H9 (cell line): ENCODE results near the gene MB21D2. TPM values are rescaled to one million over a fixed set of nuclear protein-coding genes. Genes with fewer than 3 reads are reported as not detected.

Experiments
- DNase-seq: peaks from one replicate; pipeline ENCODE4 v3.0.0-alpha.2; 2017
- H2AFZ ChIP-seq: one replicate; pipeline ENCODE4 v1.6.1; 2013; ENCODE audit warnings: mild to moderate bottlenecking, low read length, control low read depth, moderate library complexity
- H2AK5ac ChIP-seq: 2 replicates; pipeline ENCODE4 v1.6.1; 2013; ENCODE audit warnings: low read length, control low read depth, mixed read lengths; ENCODE audit not compliant: insufficient read length
- H2BK120ac ChIP-seq: one replicate; pipeline ENCODE4 v1.6.1; 2013; ENCODE audit warnings: low read depth, mild to moderate bottlenecking, low read length, control low read depth, inconsistent platforms; ENCODE audit not compliant: poor library complexity, severe bottlenecking
- H2BK12ac ChIP-seq: 2 replicates; pipeline ENCODE4 v1.6.1; 2013; ENCODE audit warnings: low read length, control low read depth, mixed read lengths, low read depth; ENCODE audit not compliant: insufficient read length
- H2BK15ac ChIP-seq: 2 replicates; pipeline ENCODE4 v1.6.1; 2013; ENCODE audit warnings: low read depth, low read length, control low read depth
- H2BK20ac ChIP-seq: one replicate; pipeline ENCODE4 v1.6.1; 2013; ENCODE audit warnings: low read depth, mild to moderate bottlenecking, low read length, control low read depth, inconsistent platforms; ENCODE audit not compliant: poor library complexity, severe bottlenecking
- H2BK5ac ChIP-seq: 2 replicates; pipeline ENCODE4 v1.6.1; 2013; ENCODE audit warnings: low read length, control low read depth, mixed read lengths; ENCODE audit not compliant: insufficient read length
- H3K14ac ChIP-seq: 2 replicates; pipeline ENCODE4 v1.6.1; 2013; ENCODE audit warnings: low read length, control low read depth; ENCODE audit not compliant: insufficient read depth
- H3K18ac ChIP-seq: 2 replicates; pipeline ENCODE4 v1.6.1; 2013; ENCODE audit warnings: low read depth, mild to moderate bottlenecking, mixed read lengths, low read length, control low read depth; ENCODE audit not compliant: insufficient read length
- H3K23ac ChIP-seq: 2 replicates; pipeline ENCODE4 v1.6.1; 2013; ENCODE audit warnings: low read length, control low read depth, mixed read lengths, low read depth; ENCODE audit not compliant: insufficient read length
- H3K23me2 ChIP-seq: 2 replicates; pipeline ENCODE4 v1.6.1; 2013; ENCODE audit warnings: low read depth, mild to moderate bottlenecking, mixed read lengths, low read length, control low read depth; ENCODE audit not compliant: insufficient read length, poor library complexity, severe bottlenecking
- H3K27ac ChIP-seq: 2 replicates; pipeline ENCODE4 v1.5.1; 2013; ENCODE audit warnings: low read length, control low read depth, mixed read lengths, low read depth; ENCODE audit not compliant: insufficient read length
- H3K27me3 ChIP-seq: 2 replicates; pipeline ENCODE4 v1.6.1; 2013; ENCODE audit warnings: low read length, control low read depth, inconsistent platforms; ENCODE audit not compliant: insufficient read depth
- H3K4ac ChIP-seq: 2 replicates; pipeline ENCODE4 v1.6.1; 2013; ENCODE audit warnings: low read depth, mild to moderate bottlenecking, control low read depth, inconsistent platforms, low read length, moderate library complexity
- H3K4me1 ChIP-seq: 2 replicates; pipeline ENCODE4 v1.6.1; 2013; ENCODE audit warnings: low read length, control low read depth, inconsistent platforms; ENCODE audit not compliant: insufficient read depth
- H3K4me2 ChIP-seq: 2 replicates; pipeline ENCODE4 v1.6.1; 2013; ENCODE audit warnings: low read length, control low read depth, mixed read lengths; ENCODE audit not compliant: insufficient read length, insufficient read depth
- H3K56ac ChIP-seq: 2 replicates; pipeline ENCODE4 v1.6.1; 2013; ENCODE audit warnings: low read depth, mild to moderate bottlenecking, mixed read lengths, low read length, control low read depth; ENCODE audit not compliant: insufficient read length
- H3K79me1 ChIP-seq: 2 replicates; pipeline ENCODE4 v1.6.1; 2013; ENCODE audit warnings: low read depth, mild to moderate bottlenecking, moderate library complexity, low read length, control low read depth, inconsistent platforms; ENCODE audit not compliant: insufficient read depth, poor library complexity, severe bottlenecking
- H3K79me2 ChIP-seq: 2 replicates; pipeline ENCODE4 v1.6.1; 2013; ENCODE audit warnings: low read length, control low read depth, inconsistent platforms; ENCODE audit not compliant: insufficient read depth
- H3K9ac ChIP-seq: 2 replicates; pipeline ENCODE4 v1.6.1; 2013; ENCODE audit warnings: low read length, control low read depth, mixed read lengths; ENCODE audit not compliant: insufficient read length; ENCODE audit errors: extremely low read depth
- H3K9me3 ChIP-seq: one replicate; pipeline ENCODE4 v1.6.1; 2013; ENCODE audit warnings: low read depth, low read length, inconsistent platforms; ENCODE audit not compliant: control insufficient read depth
- H3T11ph ChIP-seq: one replicate; pipeline ENCODE4 v1.6.1; 2013; ENCODE audit warnings: mild to moderate bottlenecking, low read length, control low read depth, inconsistent platforms
- H4K20me1 ChIP-seq: one replicate; pipeline ENCODE4 v1.6.1; 2013; ENCODE audit not compliant: control insufficient read depth, insufficient read length, insufficient read depth
- H4K5ac ChIP-seq: 2 replicates; pipeline ENCODE4 v1.6.1; 2013; ENCODE audit warnings: low read depth, mild to moderate bottlenecking, mixed read lengths, low read length, control low read depth; ENCODE audit not compliant: insufficient read length
- H4K8ac ChIP-seq: replicated peaks from 2 replicates; pipeline ENCODE4 v1.6.1; 2013; ENCODE audit warnings: low read length, control low read depth, mixed read lengths, low read depth; ENCODE audit not compliant: insufficient read length
- H4K91ac ChIP-seq: 2 replicates; pipeline ENCODE4 v1.6.1; 2013; ENCODE audit warnings: low read depth, mild to moderate bottlenecking, moderate library complexity, mixed read lengths, low read length, control low read depth; ENCODE audit not compliant: insufficient read length
- H3K27ac Mint-ChIP-seq, 3 experiments: 2 replicates in 2 of 3; 3 replicates in 1 of 3; pipeline ENCODE4 v1.8.0; 2020 to 2021; ENCODE audit warnings: mixed read lengths in 3 of 3, mild to moderate bottlenecking in 1 of 3, moderate library complexity in 1 of 3
- H3K27me3 Mint-ChIP-seq: 2 replicates; pipeline ENCODE4 v1.8.0; 2021; ENCODE audit warnings: low read depth, mild to moderate bottlenecking, moderate library complexity, mixed read lengths
- H3K36me3 Mint-ChIP-seq, 3 experiments: 2 replicates in 2 of 3; 3 replicates in 1 of 3; pipeline ENCODE4 v1.8.0; 2020 to 2021; ENCODE audit warnings: low read depth in 3 of 3, mixed read lengths in 3 of 3; ENCODE audit not compliant: insufficient read depth in 1 of 3
- H3K4me1 Mint-ChIP-seq, 2 experiments: 2 replicates each; pipeline ENCODE4 v1.8.0; 2020; ENCODE audit warnings: mixed read lengths in 2 of 2
- H3K4me3 Mint-ChIP-seq, 2 experiments: 2 replicates in 1 of 2; 3 replicates in 1 of 2; pipeline ENCODE4 v1.8.0; 2020 to 2021; ENCODE audit warnings: mild to moderate bottlenecking in 2 of 2, mixed read lengths in 2 of 2, moderate library complexity in 1 of 2
- H3K9me3 Mint-ChIP-seq, 2 experiments: 2 replicates in 1 of 2; 3 replicates in 1 of 2; pipeline ENCODE4 v1.8.0; 2020; ENCODE audit warnings: mild to moderate bottlenecking in 2 of 2, mixed read lengths in 2 of 2, moderate library complexity in 1 of 2
- CTCF ChIP-seq: fragments of 200-600 bp; sonication (generic); conservative IDR thresholded peaks from 3 replicates; pipeline ENCODE4 v1.8.0; 2021; ENCODE audit warnings: antibody characterized with exemption, mild to moderate bottlenecking
- total RNA-seq: library from RNA; stranded (reverse); gene quantifications from 2 replicates; pipeline ENCODE4 v1.2.1, GENCODE V29; 2021

The MB21D2 gene
- total RNA-seq, 1 experiment from 2014 or later, result 19.1 TPM

GRCh38 chr3:192921793-192922192, 4.1 kb upstream of the MB21D2 start:
- H2BK5ac ChIP-seq, result no peak overlapping the region
- H3K4me1 ChIP-seq, result peaks cover 10% of the 10 kb centered on the region
- Mint-ChIP-seq H3K4me1 (peaks cover 51 to 52% of the 10 kb centered on the region in 2 experiments), H3K27ac (peak overlapping the region in 1 of 3 experiments; percentile 29; a peak in 2 of 7 replicates), H3K27me3 (peaks cover 9% of the 10 kb centered on the region), H3K9me3 (no peaks in the 10 kb centered on the region), H3K4me3 (no peak overlapping the region), H3K36me3 (no peaks in the 10 kb centered on the region; a peak in 1 of 7 replicates)
- H3K9ac ChIP-seq, result no peak overlapping the region
- peaks cover 10% of the 10 kb centered on the region for H3K23me2 ChIP-seq
- no peak overlapping the region for H4K91ac ChIP-seq
- H3K4ac ChIP-seq, result no peak overlapping the region
- no peaks in the 10 kb centered on the region for H4K20me1 ChIP-seq
- no peaks in the 10 kb centered on the region for H3K9me3 ChIP-seq
- H2BK12ac ChIP-seq, result no peak overlapping the region
- H4K8ac ChIP-seq, result no peak overlapping the region
- H3K27ac ChIP-seq, result no peak overlapping the region
- no peaks in the 10 kb centered on the region for H3K79me1 ChIP-seq
- no peak overlapping the region for H2BK15ac ChIP-seq
- no peak overlapping the region for H3K14ac ChIP-seq
- no peak overlapping the region for H3K23ac ChIP-seq
- no peak overlapping the region for H2AK5ac ChIP-seq
- no peak overlapping the region for H2BK120ac ChIP-seq
- no peak for TF ChIP-seq CTCF
- no peak overlapping the region for H2BK20ac ChIP-seq
- H4K5ac ChIP-seq, result no peak overlapping the region
- H3K27me3 ChIP-seq, result no peaks in the 10 kb centered on the region; the same call in 1 of the 2 replicates
- no peak overlapping the region for H2AFZ ChIP-seq
- H3T11ph ChIP-seq, result no peak overlapping the region
- no peak overlapping the region for H3K56ac ChIP-seq
- H3K4me2 ChIP-seq, result no peak overlapping the region
- no peak overlapping the region for H3K18ac ChIP-seq
- DNase-seq, result no peak
- no peaks in the 10 kb centered on the region for H3K79me2 ChIP-seq
